ENCODE measurements around the gene LMNTD2. TPM values are rescaled to one million over a fixed set of nuclear protein-coding genes. Genes with fewer than 3 reads are reported as not detected.

LMNTD2 gene
- total RNA-seq, 1 donor from 2014 or later, result 1.3 TPM

DNA sequence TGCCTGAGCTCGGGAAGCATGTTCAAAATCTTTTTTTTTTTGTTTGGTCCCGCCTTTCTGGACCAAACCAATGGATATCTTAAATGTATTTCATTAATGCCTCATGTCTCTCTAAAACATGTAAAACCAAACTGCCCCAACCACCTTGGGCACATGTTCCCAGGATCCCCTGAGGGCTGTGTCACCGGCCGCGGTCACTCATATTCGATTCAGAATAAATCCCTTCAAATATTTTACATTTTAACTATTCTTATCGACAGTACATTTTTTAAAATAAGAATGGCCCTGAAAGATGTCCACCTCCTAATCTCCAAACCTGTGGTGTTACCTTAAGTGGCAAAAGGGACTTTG is 55.6 kb downstream of the LMNTD2 start:
- ATAC-seq (no peak), DNase-seq (ENCODE audit: low spot score) (no peak)
- intact Hi-C loops (cut with DNase I), result no loop called here

Small RNA genes lying within 50 kb of the gene (microRNA-seq; reads per million reads assigned to microRNA genes)
- gene MIR210, result 129 reads per million, percentile 59 among the genes with 10 or more reads in this experiment

Other genes starting within 250 kb of the LMNTD2 start
- gene IFITM1, start 246.7 kb downstream of the LMNTD2 start, total RNA-seq, result 344 TPM
- gene IFITM3, start 239.9 kb downstream of the LMNTD2 start, total RNA-seq, result 1,044 TPM
- gene B4GALNT4, start 191.2 kb downstream of the LMNTD2 start, total RNA-seq, result 32.2 TPM
- gene PKP3, start 166.5 kb downstream of the LMNTD2 start, total RNA-seq, result 0.49 TPM
- gene SIGIRR, start 145.7 kb downstream of the LMNTD2 start, total RNA-seq, result 51.6 TPM
- gene ANO9, start 118.7 kb downstream of the LMNTD2 start, total RNA-seq, result 0.98 TPM
- 33.1 TPM for gene PTDSS2, start 110.5 kb downstream of the LMNTD2 start, total RNA-seq
- 134 TPM for gene RNH1, start 53.5 kb downstream of the LMNTD2 start, total RNA-seq
- 45.2 TPM for gene HRAS, start 25.2 kb downstream of the LMNTD2 start, total RNA-seq
- gene LRRC56, start 23.2 kb downstream of the LMNTD2 start, total RNA-seq, result 1.4 TPM
- 7.5 TPM for gene RASSF7, start 232 bp upstream of the LMNTD2 start, total RNA-seq
- 33.5 TPM for gene PHRF1, start 15.7 kb upstream of the LMNTD2 start, total RNA-seq
- 19.6 TPM for gene IRF7, start 55.2 kb upstream of the LMNTD2 start, total RNA-seq
- not detected for gene CDHR5, start 64.2 kb upstream of the LMNTD2 start, total RNA-seq
- gene SCT, start 66.4 kb upstream of the LMNTD2 start, total RNA-seq, result not detected
- 4.1 TPM for gene DRD4, start 76.5 kb upstream of the LMNTD2 start, total RNA-seq
- gene DEAF1, start 134.5 kb upstream of the LMNTD2 start, total RNA-seq, result 52.8 TPM
- gene TMEM80, start 135.1 kb upstream of the LMNTD2 start, total RNA-seq, result 28.4 TPM
- gene EPS8L2, start 145.5 kb upstream of the LMNTD2 start, total RNA-seq, result 24.9 TPM
- gene TALDO1, start 186.7 kb upstream of the LMNTD2 start, total RNA-seq, result 187 TPM
- gene GATD1, start 216.7 kb upstream of the LMNTD2 start, total RNA-seq, result 74.8 TPM
- not detected for gene CEND1, start 229.4 kb upstream of the LMNTD2 start, total RNA-seq
- gene SLC25A22, start 237.5 kb upstream of the LMNTD2 start, total RNA-seq, result 7.2 TPM
- 16.7 TPM for gene PIDD1, start 244.5 kb upstream of the LMNTD2 start, total RNA-seq
- gene RPLP2, start 249.2 kb upstream of the LMNTD2 start, total RNA-seq, result 1,209 TPM

Measured in sciatic nerve (tissue), 2 donors.